ENCODE results near the gene OTUB1. TPM values are rescaled to one million over a fixed set of nuclear protein-coding genes. Genes with fewer than 3 reads are reported as not detected.

Gene OTUB1
- total RNA-seq, 1 experiment from 2014 or later: 56.0 TPM

- Mint-ChIP-seq H3K36me3 (ENCODE audit: insufficient read depth, unreplicated experiment) (peaks cover 43% of the 10 kb centered on the region), H3K27ac (ENCODE audit: low read depth, unreplicated experiment) (no peak overlapping the region), H3K4me1 (ENCODE audit: insufficient read depth, unreplicated experiment) (peaks cover 2% of the 10 kb centered on the region), H3K9me3 (ENCODE audit: unreplicated experiment) (no peaks in the 10 kb centered on the region), H3K27me3 (ENCODE audit: insufficient read depth, unreplicated experiment) (no peaks in the 10 kb centered on the region), H3K4me3 (ENCODE audit: unreplicated experiment) (no peak overlapping the region)
- DNase-seq (ENCODE audit: unreplicated experiment): no peak
- intact Hi-C loops (cut with micrococcal nuclease): no loop called here
- BruUV-seq (replicated peaks): no TSS peak
- POLR2A ChIA-PET: interaction anchor here (1.6 kb wide), 1 partner anchor 11 kb away, joined by 4 read pairs; no protein-coding TSS in a partner anchor
- CTCF ChIA-PET: interaction anchor here (0.5 to 0.7 kb wide), 3 partner anchors 81 to 1219 kb away, joined by 3 to 5 read pairs (median 3); no protein-coding TSS in a partner anchor
- TF ChIP-seq CTCF (IDR thresholded peaks at IDR 0.05; ENCODE audit: unreplicated experiment): no peak
These were observed 12.5 kb downstream of the OTUB1 start for GRCh38 chr11:63998558-63999348.

- Mint-ChIP-seq H3K27ac (ENCODE audit: low read depth, unreplicated experiment) (no peak overlapping the region), H3K4me3 (ENCODE audit: unreplicated experiment) (no peak overlapping the region), H3K4me1 (ENCODE audit: insufficient read depth, unreplicated experiment) (no peaks in the 10 kb centered on the region), H3K9me3 (ENCODE audit: unreplicated experiment) (no peaks in the 10 kb centered on the region), H3K36me3 (ENCODE audit: insufficient read depth, unreplicated experiment) (peaks cover 38% of the 10 kb centered on the region), H3K27me3 (ENCODE audit: insufficient read depth, unreplicated experiment) (no peaks in the 10 kb centered on the region)
- CTCF ChIA-PET: interaction anchor here (0.7 kb wide), 2 partner anchors 150 to 162 kb away, joined by 3 to 4 read pairs; no protein-coding TSS in a partner anchor
- POLR2A ChIA-PET: interaction anchor here (1.6 kb wide), 1 partner anchor 12 kb away, joined by 4 read pairs; no protein-coding TSS in a partner anchor
- DNase-seq (ENCODE audit: unreplicated experiment): no peak
- intact Hi-C loops (cut with micrococcal nuclease): loop anchor here (1.0 kb wide), 1 partner anchor 147 kb away; no protein-coding TSS in a partner anchor
- no TSS peak for BruUV-seq (replicated peaks)
- no peak for TF ChIP-seq CTCF (IDR thresholded peaks at IDR 0.05; ENCODE audit: unreplicated experiment)
These were observed 13.2 kb downstream of the OTUB1 start for GRCh38 chr11:63999349-64000025.

DNA sequence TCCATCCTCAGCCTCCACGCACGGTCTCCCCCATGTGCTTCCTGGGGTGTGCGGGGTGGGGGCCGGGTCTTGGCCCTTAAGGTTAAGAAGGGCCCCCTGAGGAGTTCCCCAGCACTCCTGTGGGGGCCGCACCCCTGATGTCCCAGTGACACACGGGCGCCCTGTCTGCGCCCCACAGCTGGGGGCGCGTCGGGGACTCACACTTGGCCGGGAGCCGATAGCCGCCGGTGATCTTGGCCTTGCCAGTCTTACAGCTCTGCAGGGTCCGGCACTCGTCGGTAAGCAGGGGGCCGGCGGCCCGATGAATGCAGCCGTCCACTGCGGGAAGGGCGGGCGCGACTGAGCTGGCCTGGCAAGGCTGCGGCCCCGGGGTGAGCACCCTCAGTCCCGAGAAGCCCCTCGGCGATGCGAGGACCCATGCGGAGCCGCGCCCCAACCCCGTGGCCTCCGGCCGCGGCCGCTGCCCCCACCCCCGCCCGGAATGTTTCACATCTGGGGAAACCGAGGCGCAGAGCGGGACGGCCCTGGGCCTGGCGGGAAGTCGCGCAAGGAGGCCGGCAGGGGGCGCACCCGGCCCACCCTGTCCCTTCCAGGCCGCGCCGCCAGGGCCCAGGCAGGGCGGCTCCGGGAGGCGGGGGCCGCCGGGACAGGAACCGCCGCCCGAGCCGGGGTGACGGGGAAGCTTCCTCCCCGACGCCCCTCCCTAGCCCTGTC is 13.9 kb downstream of the OTUB1 start:
- Mint-ChIP-seq H3K36me3 (ENCODE audit: insufficient read depth, unreplicated experiment) (peaks cover 31% of the 10 kb centered on the region), H3K9me3 (ENCODE audit: unreplicated experiment) (no peaks in the 10 kb centered on the region), H3K27ac (ENCODE audit: low read depth, unreplicated experiment) (no peak overlapping the region), H3K4me1 (ENCODE audit: insufficient read depth, unreplicated experiment) (no peaks in the 10 kb centered on the region), H3K4me3 (ENCODE audit: unreplicated experiment) (no peak overlapping the region), H3K27me3 (ENCODE audit: insufficient read depth, unreplicated experiment) (no peaks in the 10 kb centered on the region)
- peak; percentile 29 for TF ChIP-seq CTCF (IDR thresholded peaks at IDR 0.05; ENCODE audit: unreplicated experiment)
- intact Hi-C loops (cut with micrococcal nuclease): loop anchor here (1.0 kb wide), 1 partner anchor 146 kb away; no protein-coding TSS in a partner anchor
- CTCF ChIA-PET: interaction anchor here (0.5 to 1.2 kb wide), 4 partner anchors 75 to 149 kb away, joined by 3 to 4 read pairs (median 4); no protein-coding TSS in a partner anchor
- BruUV-seq (replicated peaks): no TSS peak
- POLR2A ChIA-PET: no interaction called here
- no peak for DNase-seq (ENCODE audit: unreplicated experiment)
